AG04449 (cell line): ENCODE data around the gene OR13C5.

ENCODE experiments used
- CTCF ChIA-PET: fragments of 350-600 bp; formaldehyde crosslinking; extraction: SDS; loops from one replicate; lab custom pipeline; 2021; ENCODE audit warnings: antibody characterized with exemption; lab: Yijun Ruan, JAX
- POLR2A ChIA-PET: fragments of 400-600, 350-600 bp; formaldehyde crosslinking; extraction: SDS; loops from one replicate; lab custom pipeline; 2020; ENCODE audit warnings: antibody characterized with exemption, inconsistent platforms; lab: Yijun Ruan, JAX
- DNase-seq: peaks from one replicate; pipeline ENCODE4 v3.0.0-alpha.2; 2010; ENCODE audit warnings: low read depth, low spot score
- H3K4me3 ChIP-seq: 2 replicates; pipeline ENCODE4 v1.5.1; 2011; ENCODE audit warnings: low read depth, mild to moderate bottlenecking, control low read depth, low read length
- TF ChIP-seq, protein P1 (sequence below): IDR thresholded peaks from one replicate; pipeline ENCODE4 v1.5.1; 2011; ENCODE audit warnings: mild to moderate bottlenecking, moderate library complexity, low read length, control low read depth, inconsistent platforms; ENCODE audit not compliant: insufficient read depth; ENCODE audit errors: missing control alignments

The OR13C5 gene

DNA sequence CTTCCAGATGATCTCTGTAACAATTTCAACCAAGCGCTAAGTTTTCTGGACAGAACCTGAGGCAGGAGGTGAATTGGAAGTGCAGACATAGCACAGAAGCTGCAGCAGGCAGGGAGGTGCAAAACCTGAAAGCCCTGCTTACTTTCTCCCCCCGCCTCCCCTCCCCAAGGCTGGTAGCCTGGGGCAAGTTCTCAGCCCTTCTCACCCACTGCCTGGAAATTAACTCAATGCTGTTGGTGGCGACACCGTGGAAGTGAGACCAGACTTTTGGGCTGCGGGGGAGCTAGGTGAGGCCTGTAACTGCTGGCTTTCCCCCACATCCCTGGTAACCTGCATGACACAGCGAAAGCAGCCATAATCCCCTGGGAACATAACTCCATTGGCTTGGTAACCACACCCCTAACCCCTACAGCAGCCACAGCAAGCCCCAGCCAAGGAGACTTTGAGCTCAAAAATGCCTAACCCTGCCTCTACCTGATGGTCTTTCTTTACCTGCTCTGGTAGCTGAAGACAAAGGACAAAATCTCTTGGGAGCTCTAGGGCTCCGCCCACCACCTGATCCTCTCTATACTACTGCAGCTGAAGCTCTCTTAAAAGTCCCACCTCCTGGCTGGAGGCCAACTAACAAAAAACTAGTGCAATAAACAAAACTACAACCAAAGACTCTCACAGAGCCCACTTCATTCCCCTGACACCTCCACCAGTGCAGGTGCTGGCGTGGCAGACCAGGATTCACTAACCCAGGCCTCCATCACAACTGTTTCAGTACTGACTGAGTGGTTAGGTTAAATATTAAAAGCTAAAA, 42.2 kb downstream of the OR13C5 start:
- CTCF ChIA-PET, result no interaction called here

DNA sequence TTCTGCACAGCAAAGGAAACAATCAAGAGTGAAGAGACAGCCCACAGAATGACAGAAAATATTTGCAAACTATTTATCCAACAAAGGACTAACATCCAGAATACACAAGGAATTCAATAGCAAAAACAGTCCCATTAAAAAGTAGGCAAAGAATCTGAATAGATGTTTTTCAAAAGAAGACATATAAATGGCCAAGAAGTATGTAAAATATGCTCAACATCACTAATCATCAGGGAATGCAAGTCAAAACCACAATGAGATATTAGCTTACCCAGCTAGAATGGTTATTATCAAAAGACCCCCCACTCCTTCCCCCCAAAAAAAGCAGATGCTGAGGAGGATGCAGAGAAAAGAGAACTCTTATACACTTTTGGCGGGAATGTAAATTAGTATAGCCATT, 43.7 kb downstream of the OR13C5 start:
- ChIA-PET CTCF (no interaction called here), POLR2A (no interaction called here)
- TF ChIP-seq, protein P1, sequence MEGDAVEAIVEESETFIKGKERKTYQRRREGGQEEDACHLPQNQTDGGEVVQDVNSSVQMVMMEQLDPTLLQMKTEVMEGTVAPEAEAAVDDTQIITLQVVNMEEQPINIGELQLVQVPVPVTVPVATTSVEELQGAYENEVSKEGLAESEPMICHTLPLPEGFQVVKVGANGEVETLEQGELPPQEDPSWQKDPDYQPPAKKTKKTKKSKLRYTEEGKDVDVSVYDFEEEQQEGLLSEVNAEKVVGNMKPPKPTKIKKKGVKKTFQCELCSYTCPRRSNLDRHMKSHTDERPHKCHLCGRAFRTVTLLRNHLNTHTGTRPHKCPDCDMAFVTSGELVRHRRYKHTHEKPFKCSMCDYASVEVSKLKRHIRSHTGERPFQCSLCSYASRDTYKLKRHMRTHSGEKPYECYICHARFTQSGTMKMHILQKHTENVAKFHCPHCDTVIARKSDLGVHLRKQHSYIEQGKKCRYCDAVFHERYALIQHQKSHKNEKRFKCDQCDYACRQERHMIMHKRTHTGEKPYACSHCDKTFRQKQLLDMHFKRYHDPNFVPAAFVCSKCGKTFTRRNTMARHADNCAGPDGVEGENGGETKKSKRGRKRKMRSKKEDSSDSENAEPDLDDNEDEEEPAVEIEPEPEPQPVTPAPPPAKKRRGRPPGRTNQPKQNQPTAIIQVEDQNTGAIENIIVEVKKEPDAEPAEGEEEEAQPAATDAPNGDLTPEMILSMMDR, result no peak
- DNase-seq, result no peak
- H3K4me3 ChIP-seq, result no peak overlapping the region

More for the DNA sequence above, 42.2 kb downstream of the OR13C5 start:
- TF ChIP-seq, protein P1, result no peak
- POLR2A ChIA-PET, result no interaction called here
- no peak for DNase-seq
- no peak overlapping the region for H3K4me3 ChIP-seq

DNA sequence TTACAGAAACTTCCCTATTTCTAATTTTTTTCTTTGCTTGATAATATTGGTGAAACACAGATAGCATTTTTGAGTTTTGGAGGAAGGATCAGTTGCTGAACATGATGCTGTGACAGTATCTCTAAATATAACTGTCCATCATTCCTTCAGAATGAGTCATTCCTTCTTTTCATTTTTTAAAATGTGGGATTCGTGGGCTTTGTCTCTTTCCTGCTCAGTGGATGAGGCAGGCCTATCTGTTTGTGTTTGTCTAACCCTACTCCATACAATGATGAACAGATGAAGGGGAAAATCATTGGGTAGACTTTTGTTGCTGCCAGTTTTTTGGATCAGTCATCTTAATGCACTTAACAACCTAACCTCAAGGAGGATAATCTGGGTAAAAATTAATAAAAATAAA, 46.0 kb downstream of the OR13C5 start:
- ChIA-PET POLR2A (no interaction called here), CTCF (no interaction called here)
- TF ChIP-seq, protein P1, result no peak
- DNase-seq, result no peak
- H3K4me3 ChIP-seq, result no peak overlapping the region
